ENCODE results near the gene GASK1A.

- TF ChIP-seq CTCF (IDR thresholded peaks at IDR 0.05; ENCODE audit: low read depth, low read length, missing input control) (no peak), RAD21 (IDR thresholded peaks at IDR 0.05) (no peak), NR2F2 (IDR thresholded peaks at IDR 0.05) (no peak)
Measured at GRCh38 chr3:43106293-43106628, 127.2 kb downstream of the GASK1A start.
